IMR-90 (cell line): ENCODE data around the gene THEM5. TPM values are rescaled to one million over a fixed set of nuclear protein-coding genes. Genes with fewer than 3 reads are reported as not detected.
"Not testable (repeated sequence)": the region's sequence is repeated elsewhere in the genome, so short reads cannot be mapped to it uniquely, and the experiment has no call there.

Source experiments
- ATAC-seq: fragments of 200-7000 bp; cut with Tn5 transposase; 2 replicates; pipeline ENCODE4 v1.9.1; 2020; ENCODE audit warnings: low read depth, mild to moderate bottlenecking, moderate library complexity
- BruUV-seq: library from RNA; stranded (reverse); fragments of 400-500 nt; replicated peaks from 2 replicates; lab custom pipeline; 2021; lab: Mats Ljungman, UMichigan
- CTCF ChIA-PET: fragments of 300-600 bp; formaldehyde crosslinking; extraction: SDS; loops from one replicate; lab custom pipeline; 2021; ENCODE audit warnings: antibody characterized with exemption; lab: Yijun Ruan, JAX
- POLR2A ChIA-PET: fragments of 300-600 bp; sonication (Branson Sonifier 250); formaldehyde crosslinking; loops from one replicate; lab custom pipeline; 2022; ENCODE audit warnings: antibody characterized with exemption; ENCODE audit not compliant: unreplicated experiment; lab: Charles Lee
- DNase-seq: peaks from one replicate; pipeline ENCODE4 v3.0.0; 2013
- H2AFZ ChIP-seq: replicated peaks from 2 replicates; pipeline ENCODE3; 2013; ENCODE audit warnings: low read length, mild to moderate bottlenecking; ENCODE audit not compliant: poor library complexity
- H2AK5ac ChIP-seq: 2 replicates; pipeline ENCODE4 v1.6.1; 2013; ENCODE audit warnings: low read depth, low read length, inconsistent platforms
- H2AK9ac ChIP-seq: replicated peaks from 2 replicates; pipeline ENCODE3; 2013; ENCODE audit warnings: mild to moderate bottlenecking, low read depth, low read length, moderate library complexity; ENCODE audit not compliant: poor library complexity
- H2BK120ac ChIP-seq: 2 replicates; pipeline ENCODE4 v1.6.1; 2013; ENCODE audit warnings: low read depth, low read length, inconsistent platforms
- H2BK15ac ChIP-seq: 3 replicates; pipeline ENCODE4 v1.6.1; 2013; ENCODE audit warnings: low read depth, low read length, inconsistent platforms
- H2BK20ac ChIP-seq: 2 replicates; pipeline ENCODE4 v1.6.1; 2013; ENCODE audit warnings: low read depth, mild to moderate bottlenecking, inconsistent platforms, low read length, moderate library complexity
- H2BK5ac ChIP-seq: 2 replicates; pipeline ENCODE4 v1.6.1; 2013; ENCODE audit warnings: mild to moderate bottlenecking, low read depth, low read length, inconsistent platforms; ENCODE audit not compliant: poor library complexity, severe bottlenecking
- H3K14ac ChIP-seq: replicated peaks from 2 replicates; pipeline ENCODE4 v1.6.1; 2013; ENCODE audit warnings: low read depth, low read length, inconsistent platforms
- H3K18ac ChIP-seq: 2 replicates; pipeline ENCODE4 v1.6.1; 2013; ENCODE audit warnings: low read depth, low read length, control low read depth
- H3K23ac ChIP-seq: 2 replicates; pipeline ENCODE4 v1.6.1; 2013; ENCODE audit warnings: low read depth, low read length, inconsistent platforms
- H3K27ac ChIP-seq: 2 replicates; pipeline ENCODE4 v1.5.1; 2013; ENCODE audit warnings: mild to moderate bottlenecking, control low read depth, low read length; ENCODE audit not compliant: insufficient read depth
- H3K27me3 ChIP-seq: 2 replicates; pipeline ENCODE4 v1.6.1; 2013; ENCODE audit warnings: low read length; ENCODE audit not compliant: control insufficient read depth, insufficient read depth
- H3K36me3 ChIP-seq: 2 replicates; pipeline ENCODE4 v1.6.1; 2013; ENCODE audit warnings: low read length, mixed read lengths; ENCODE audit not compliant: control insufficient read depth, insufficient read depth
- H3K4ac ChIP-seq: 2 replicates; pipeline ENCODE4 v1.6.1; 2013; ENCODE audit warnings: low read depth, low read length, inconsistent platforms
- H3K4me1 ChIP-seq: 2 replicates; pipeline ENCODE4 v1.6.1; 2013; ENCODE audit warnings: low read length, mixed read lengths; ENCODE audit not compliant: control insufficient read depth, insufficient read depth
- H3K4me2 ChIP-seq: 2 replicates; pipeline ENCODE4 v1.6.1; 2013; ENCODE audit warnings: low read depth, mild to moderate bottlenecking, control low read depth, low read length, moderate library complexity
- H3K4me3 ChIP-seq: 2 replicates; pipeline ENCODE4 v1.5.1; 2013; ENCODE audit warnings: low read depth, mild to moderate bottlenecking, control low read depth, low read length, moderate library complexity; ENCODE audit not compliant: insufficient read depth
- H3K56ac ChIP-seq: 2 replicates; pipeline ENCODE4 v1.6.1; 2013; ENCODE audit warnings: low read length, inconsistent platforms; ENCODE audit not compliant: insufficient read depth; ENCODE audit errors: extremely low read depth
- H3K79me1 ChIP-seq, 2 experiments: 2 replicates each; pipeline ENCODE4 v1.6.1; 2013; ENCODE audit warnings: low read length in 2 of 2, inconsistent platforms in 1 of 2, low read depth in 1 of 2
- H3K9ac ChIP-seq: 2 replicates; pipeline ENCODE4 v1.6.1; 2013; ENCODE audit warnings: low read depth, low read length, control low read depth
- H3K9me1 ChIP-seq: 2 replicates; pipeline ENCODE4 v1.6.1; 2013; ENCODE audit warnings: low read length, inconsistent platforms; ENCODE audit not compliant: insufficient read depth
- H3K9me3 ChIP-seq: 2 replicates; pipeline ENCODE4 v1.6.1; 2013; ENCODE audit warnings: low read length; ENCODE audit not compliant: control insufficient read depth, insufficient read depth
- H4K20me1 ChIP-seq: 2 replicates; pipeline ENCODE4 v1.6.1; 2013; ENCODE audit warnings: low read length, inconsistent platforms; ENCODE audit not compliant: insufficient read depth
- H4K5ac ChIP-seq: 2 replicates; pipeline ENCODE4 v1.6.1; 2013; ENCODE audit warnings: mild to moderate bottlenecking, low read depth, low read length, control low read depth
- H4K8ac ChIP-seq, 2 experiments: 2 replicates each; pipeline ENCODE4 v1.6.1; 2013; ENCODE audit warnings: low read depth in 2 of 2, low read length in 2 of 2, control low read depth in 1 of 2, inconsistent platforms in 1 of 2
- H4K91ac ChIP-seq: 2 replicates; pipeline ENCODE4 v1.6.1; 2013; ENCODE audit warnings: low read depth, low read length, inconsistent platforms; ENCODE audit not compliant: insufficient read depth
- WGBS, 2 experiments: methylation state at CpG; one replicate each; pipeline versions ENCODE4 v1.1.5 to v1.1.7; 2013; ENCODE audit warnings: missing lambda C conversion rate in 2 of 2; ENCODE audit not compliant: insufficient read length in 1 of 2; ENCODE audit errors: extremely low coverage in 2 of 2; 5-methylcytosine and 5-hydroxymethylcytosine counted together
- dilution Hi-C: fragments of 300-500 bp; cut with HindIII; formaldehyde crosslinking; loops from one replicate; pipeline ENCODE4 v1.14.3; 2018; ENCODE audit warnings: low sequenced_read_pairs; ENCODE audit not compliant: unreplicated experiment
- in situ Hi-C: fragments of 300-500 bp; cut with MboI; formaldehyde crosslinking; loops from 3 replicates; pipeline ENCODE4 v1.14.3; 2019; ENCODE audit warnings: low sequenced_read_pairs, inconsistent platforms, mixed read lengths
- intact Hi-C: fragments of 100-400 bp; cut with micrococcal nuclease; formaldehyde crosslinking; loops from 2 replicates; pipeline ENCODE4 v1.10.0; 2022
- polyA plus RNA-seq, 3 experiments: library from polyadenylated mRNA; depleted of rRNA; stranded (reverse); fragments of >200 nt; gene quantifications; 2 replicates each; pipeline ENCODE4 v1.2.3, GENCODE V29; 2012; ENCODE audit warnings: low replicate concordance in 1 of 3
- total RNA-seq: library from RNA; depleted of rRNA; stranded (reverse); fragments of >200 nt; gene quantifications from 2 replicates; pipeline ENCODE4 v1.2.3, GENCODE V29; 2012

THEM5 gene
- total and polyA plus RNA-seq, 2 of the 4 experiments (the other 2 are of a cell fraction): not detected

DNA sequence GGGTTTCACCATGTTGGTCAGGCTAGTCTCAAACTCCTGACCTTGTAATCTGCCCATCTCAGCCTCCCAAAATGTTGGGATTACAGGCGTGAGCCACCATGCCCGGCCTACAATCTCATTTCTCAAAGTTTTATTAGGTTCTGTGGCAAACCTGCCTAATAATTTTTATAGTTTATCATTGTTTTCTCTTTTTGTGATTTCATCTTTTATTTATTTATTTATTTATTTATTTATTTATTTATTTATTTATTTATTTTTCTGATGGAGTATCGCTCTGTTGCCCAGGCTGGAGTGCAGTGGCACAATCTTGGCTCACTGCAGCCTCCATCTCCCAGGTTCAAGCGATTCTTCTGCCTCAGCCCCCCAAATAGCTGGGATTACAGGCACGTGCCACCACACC is 31.4 kb upstream of the THEM5 start:
- in situ Hi-C loops (loop anchor here (10.0 kb wide), 1 partner anchor 120 kb away; no protein-coding TSS in a partner anchor), dilution Hi-C loops (loop anchor here (25.0 kb wide), 1 partner anchor 98 kb away; the partner anchor contains the start of gene TDRKH)
- H2AFZ ChIP-seq, H3K18ac ChIP-seq, BruUV-seq, H2BK15ac ChIP-seq, H2BK120ac ChIP-seq, H4K8ac ChIP-seq, H3K27me3 ChIP-seq, H3K14ac ChIP-seq, H3K4me2 ChIP-seq, H4K5ac ChIP-seq, H2AK9ac ChIP-seq, H3K9me3 ChIP-seq, ATAC-seq, H3K4me3 ChIP-seq, DNase-seq, H3K4ac ChIP-seq, POLR2A ChIA-PET, intact Hi-C loops, H3K27ac ChIP-seq, H2BK20ac ChIP-seq, H3K4me1 ChIP-seq, H2BK5ac ChIP-seq, H2AK5ac ChIP-seq, H4K91ac ChIP-seq, H3K79me1 ChIP-seq, H3K9me1 ChIP-seq, H3K56ac ChIP-seq, H3K23ac ChIP-seq, H4K20me1 ChIP-seq, H3K9ac ChIP-seq, H3K36me3 ChIP-seq: not testable (repeated sequence)
- no CpG with 5 or more reads among the region's 5 CpGs for WGBS, 2 experiments
- CTCF ChIA-PET: interaction anchor here (0.7 kb wide), 1 partner anchor 10 kb away, joined by 3 read pairs; no protein-coding TSS in a partner anchor

DNA sequence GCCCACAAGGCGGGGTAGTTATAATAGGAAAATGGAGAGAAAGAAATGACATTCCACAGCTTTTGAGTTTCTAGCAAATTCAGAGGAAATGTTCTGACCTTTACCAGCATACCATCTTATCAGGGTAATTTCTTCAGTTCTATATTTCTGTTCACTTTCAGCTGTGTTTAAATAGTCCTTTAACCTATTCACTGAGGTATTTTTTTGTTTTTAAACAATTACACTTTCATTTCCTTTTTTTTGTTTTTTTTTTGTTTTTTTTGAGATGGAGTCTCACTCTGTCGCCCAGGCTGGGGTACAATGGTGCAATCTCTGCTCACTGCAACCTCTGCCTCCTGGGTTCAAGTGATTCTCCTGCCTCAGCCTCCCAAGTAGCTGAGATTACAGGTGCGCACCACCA is 30.9 kb upstream of the THEM5 start:
- BruUV-seq, H3K56ac ChIP-seq, DNase-seq, H3K9me1 ChIP-seq, H3K27me3 ChIP-seq, H3K4ac ChIP-seq, H3K4me1 ChIP-seq, H3K9me3 ChIP-seq, H4K91ac ChIP-seq, H3K79me1 ChIP-seq, H2AK5ac ChIP-seq, H3K9ac ChIP-seq, H2BK120ac ChIP-seq, H3K27ac ChIP-seq, POLR2A ChIA-PET, H3K4me2 ChIP-seq, intact Hi-C loops, H4K8ac ChIP-seq, H4K5ac ChIP-seq, ATAC-seq, H2BK5ac ChIP-seq, H2AFZ ChIP-seq, H2BK15ac ChIP-seq, H2AK9ac ChIP-seq, H3K18ac ChIP-seq, H3K23ac ChIP-seq, H2BK20ac ChIP-seq, H4K20me1 ChIP-seq, H3K14ac ChIP-seq, H3K4me3 ChIP-seq, H3K36me3 ChIP-seq: not testable (repeated sequence)
- in situ Hi-C loops (loop anchor here (10.0 kb wide), 1 partner anchor 120 kb away; no protein-coding TSS in a partner anchor), dilution Hi-C loops (loop anchor here (25.0 kb wide), 1 partner anchor 97 kb away; the partner anchor contains the start of gene TDRKH)
- no CpG with 5 or more reads among the region's 3 CpGs for WGBS, 2 experiments
- CTCF ChIA-PET: interaction anchor here (0.7 kb wide), 1 partner anchor 10 kb away, joined by 3 read pairs; no protein-coding TSS in a partner anchor
